ENCODE results near the gene KCNG4.

Gene KCNG4

DNA sequence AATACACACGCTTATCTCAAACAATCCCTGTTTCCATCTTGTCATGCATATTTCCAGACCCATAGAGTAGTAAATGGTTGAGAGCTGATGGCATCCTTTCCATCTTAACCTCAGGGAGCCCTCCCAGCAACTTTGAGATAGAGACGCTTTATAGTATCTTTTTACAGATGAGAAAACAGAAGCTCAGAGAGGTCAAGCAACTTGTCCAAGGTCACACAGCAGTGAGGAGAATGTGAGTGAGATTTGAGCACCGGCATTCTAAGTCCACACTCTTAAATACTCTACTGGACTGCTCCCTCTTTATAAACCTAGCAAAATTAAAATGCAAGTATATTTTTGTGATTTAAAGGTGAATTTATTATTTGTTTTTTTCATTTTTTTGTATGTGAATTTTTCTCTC, 19.9 kb upstream of the KCNG4 start:
- no peak for TF ChIP-seq CTCF (conservative IDR thresholded peaks at IDR 0.05; ENCODE audit: control insufficient read depth, insufficient read depth, low read depth, low read length)
- DNase-seq (ENCODE audit: low read depth): no peak
- no peak overlapping the region for H3K4me3 ChIP-seq (ENCODE audit: control insufficient read depth, low read depth, low read length)

- no peak for DNase-seq (ENCODE audit: low read depth)
- no peak for TF ChIP-seq CTCF (conservative IDR thresholded peaks at IDR 0.05; ENCODE audit: control insufficient read depth, insufficient read depth, low read depth, low read length)
- no peak overlapping the region for H3K4me3 ChIP-seq (ENCODE audit: control insufficient read depth, low read depth, low read length)
These were observed 18.5 kb upstream of the KCNG4 start for GRCh38 chr16:84258266-84258665.

- no peak overlapping the region for H3K4me3 ChIP-seq (ENCODE audit: control insufficient read depth, low read depth, low read length)
- TF ChIP-seq CTCF (conservative IDR thresholded peaks at IDR 0.05; ENCODE audit: control insufficient read depth, insufficient read depth, low read depth, low read length): no peak
- no peak for DNase-seq (ENCODE audit: low read depth)
These were observed 15.4 kb upstream of the KCNG4 start for GRCh38 chr16:84255050-84255810.

- no peak for TF ChIP-seq CTCF (conservative IDR thresholded peaks at IDR 0.05; ENCODE audit: control insufficient read depth, insufficient read depth, low read depth, low read length)
- no peak overlapping the region for H3K4me3 ChIP-seq (ENCODE audit: control insufficient read depth, low read depth, low read length)
- no peak for DNase-seq (ENCODE audit: low read depth)
These were observed 14.2 kb upstream of the KCNG4 start for GRCh38 chr16:84254062-84254461.

- TF ChIP-seq CTCF (conservative IDR thresholded peaks at IDR 0.05; ENCODE audit: control insufficient read depth, insufficient read depth, low read depth, low read length): no peak
- no peak overlapping the region for H3K4me3 ChIP-seq (ENCODE audit: control insufficient read depth, low read depth, low read length)
- DNase-seq (ENCODE audit: low read depth): no peak
These were observed 13.4 kb upstream of the KCNG4 start for GRCh38 chr16:84253173-84253572.

DNA sequence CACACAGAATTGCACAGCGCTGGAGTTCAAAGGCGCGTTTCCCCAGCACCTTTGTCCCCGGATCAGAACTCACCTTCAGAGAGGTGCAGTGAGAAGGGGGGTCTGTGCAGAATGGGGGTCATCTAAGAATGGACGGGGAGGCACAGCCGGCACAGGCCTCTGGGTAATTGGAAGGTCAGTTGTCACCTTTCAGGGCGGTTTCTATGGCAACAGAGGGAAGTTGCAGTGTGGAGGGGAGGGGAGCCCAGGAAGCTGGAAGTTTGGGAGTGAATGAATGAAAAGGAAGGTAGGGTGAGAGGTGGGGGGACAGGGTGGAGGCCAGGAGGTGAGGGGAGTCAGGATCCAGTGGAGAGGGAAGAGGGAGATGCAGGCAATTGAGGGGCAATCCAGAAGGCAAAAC, 12.4 kb upstream of the KCNG4 start:
- no peak for TF ChIP-seq CTCF (conservative IDR thresholded peaks at IDR 0.05; ENCODE audit: control insufficient read depth, insufficient read depth, low read depth, low read length)
- no peak for DNase-seq (ENCODE audit: low read depth)
- no peak overlapping the region for H3K4me3 ChIP-seq (ENCODE audit: control insufficient read depth, low read depth, low read length)

Measured in fibroblast of mammary gland (primary cell).